HepG2 (cell line): Measurements from ENCODE around the gene RAB3GAP1.

Experiments used
- JUND ChIP-seq: sonication (generic); formaldehyde crosslinking; IDR thresholded peaks from 2 replicates; pipeline ENCODE4 v1.8.0; 2022; ENCODE audit warnings: mild to moderate bottlenecking, missing genetic modification reagents
- KDM5A ChIP-seq: fragments of 200-600 bp; sonication (generic); IDR thresholded peaks from 2 replicates; pipeline ENCODE4 v1.7.0; 2018; ENCODE audit warnings: antibody characterized with exemption, mild to moderate bottlenecking, low read length, borderline replicate concordance
- KLF16 ChIP-seq, 2 experiments: sonication (generic) in 1 of 2; formaldehyde crosslinking in 1 of 2; IDR thresholded peaks; 2 replicates each; pipeline versions ENCODE4 v1.6.1 to v1.8.0; 2016 to 2023; ENCODE audit warnings: missing genetic modification reagents in 2 of 2, missing compliant biosample characterization in 1 of 2
- SIN3A ChIP-seq: IDR thresholded peaks from 2 replicates; pipeline ENCODE4 v1.6.1; 2011; ENCODE audit warnings: low read depth, mild to moderate bottlenecking, control low read depth, low read length, borderline replicate concordance
- ZBTB1 ChIP-seq: sonication (generic); formaldehyde crosslinking; IDR thresholded peaks from 2 replicates; pipeline ENCODE4 v1.4.0; 2020; ENCODE audit warnings: missing genetic modification reagents, borderline replicate concordance
- ZBTB7A ChIP-seq: sonication (generic); formaldehyde crosslinking; IDR thresholded peaks from 2 replicates; pipeline ENCODE4 v1.8.0; 2022; ENCODE audit warnings: mild to moderate bottlenecking, missing genetic modification reagents
- ZNF3 ChIP-seq: IDR thresholded peaks from 2 replicates; pipeline ENCODE4 v1.7.0; 2017; ENCODE audit warnings: inconsistent platforms
- ZNF335 ChIP-seq: sonication (generic); formaldehyde crosslinking; IDR thresholded peaks from 2 replicates; pipeline ENCODE4 v1.4.0; 2020; ENCODE audit warnings: missing genetic modification reagents
- TF ChIP-seq, protein P1 (sequence below): sonication (generic); formaldehyde crosslinking; IDR thresholded peaks from 2 replicates; pipeline ENCODE4 v1.5.0; 2020; ENCODE audit warnings: mild to moderate bottlenecking, missing genetic modification reagents, moderate library complexity
- TF ChIP-seq, protein P2 (sequence below): IDR thresholded peaks from 2 replicates; pipeline ENCODE4 v1.6.1; 2012; ENCODE audit warnings: low read length, improper control_type of control experiment
- TF ChIP-seq, protein P3 (sequence below): sonication (generic); formaldehyde crosslinking; IDR thresholded peaks from 2 replicates; pipeline ENCODE4 v1.4.0; 2020; ENCODE audit warnings: missing genetic modification reagents, mild to moderate bottlenecking, borderline replicate concordance
- TF ChIP-seq, protein P4 (sequence below): sonication (generic); formaldehyde crosslinking; IDR thresholded peaks from 2 replicates; pipeline ENCODE4 v1.4.0; 2020; ENCODE audit warnings: missing genetic modification reagents, borderline replicate concordance
- TF ChIP-seq, protein P5 (sequence below): sonication (generic); formaldehyde crosslinking; IDR thresholded peaks from 2 replicates; pipeline ENCODE4 v1.4.0; 2020; ENCODE audit warnings: mild to moderate bottlenecking, missing genetic modification reagents

DNA sequence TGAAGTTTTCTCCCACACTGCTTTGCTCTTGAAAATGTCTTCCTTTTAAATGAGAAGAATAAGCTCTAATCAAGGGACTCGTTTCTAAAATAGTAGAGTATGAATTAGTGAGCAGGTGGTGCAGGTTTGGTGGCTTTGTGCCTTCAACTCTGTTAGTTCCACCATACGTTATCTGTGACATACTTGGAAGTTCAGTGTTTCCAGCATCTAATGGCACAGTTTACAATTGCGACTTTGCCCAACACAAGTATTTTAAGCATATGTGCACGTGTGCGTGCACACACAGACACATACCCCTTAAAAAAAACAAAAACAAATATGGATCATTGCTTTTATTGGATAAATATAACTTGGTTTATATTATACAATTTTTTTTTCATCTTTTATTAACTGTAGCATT is 111.8 kb downstream of the RAB3GAP1 start:
- TF ChIP-seq, protein P1, sequence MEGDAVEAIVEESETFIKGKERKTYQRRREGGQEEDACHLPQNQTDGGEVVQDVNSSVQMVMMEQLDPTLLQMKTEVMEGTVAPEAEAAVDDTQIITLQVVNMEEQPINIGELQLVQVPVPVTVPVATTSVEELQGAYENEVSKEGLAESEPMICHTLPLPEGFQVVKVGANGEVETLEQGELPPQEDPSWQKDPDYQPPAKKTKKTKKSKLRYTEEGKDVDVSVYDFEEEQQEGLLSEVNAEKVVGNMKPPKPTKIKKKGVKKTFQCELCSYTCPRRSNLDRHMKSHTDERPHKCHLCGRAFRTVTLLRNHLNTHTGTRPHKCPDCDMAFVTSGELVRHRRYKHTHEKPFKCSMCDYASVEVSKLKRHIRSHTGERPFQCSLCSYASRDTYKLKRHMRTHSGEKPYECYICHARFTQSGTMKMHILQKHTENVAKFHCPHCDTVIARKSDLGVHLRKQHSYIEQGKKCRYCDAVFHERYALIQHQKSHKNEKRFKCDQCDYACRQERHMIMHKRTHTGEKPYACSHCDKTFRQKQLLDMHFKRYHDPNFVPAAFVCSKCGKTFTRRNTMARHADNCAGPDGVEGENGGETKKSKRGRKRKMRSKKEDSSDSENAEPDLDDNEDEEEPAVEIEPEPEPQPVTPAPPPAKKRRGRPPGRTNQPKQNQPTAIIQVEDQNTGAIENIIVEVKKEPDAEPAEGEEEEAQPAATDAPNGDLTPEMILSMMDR (CRISPR knock-in tag): no peak
- no peak for TF ChIP-seq JUND (CRISPR knock-in tag)
- TF ChIP-seq, protein P2, sequence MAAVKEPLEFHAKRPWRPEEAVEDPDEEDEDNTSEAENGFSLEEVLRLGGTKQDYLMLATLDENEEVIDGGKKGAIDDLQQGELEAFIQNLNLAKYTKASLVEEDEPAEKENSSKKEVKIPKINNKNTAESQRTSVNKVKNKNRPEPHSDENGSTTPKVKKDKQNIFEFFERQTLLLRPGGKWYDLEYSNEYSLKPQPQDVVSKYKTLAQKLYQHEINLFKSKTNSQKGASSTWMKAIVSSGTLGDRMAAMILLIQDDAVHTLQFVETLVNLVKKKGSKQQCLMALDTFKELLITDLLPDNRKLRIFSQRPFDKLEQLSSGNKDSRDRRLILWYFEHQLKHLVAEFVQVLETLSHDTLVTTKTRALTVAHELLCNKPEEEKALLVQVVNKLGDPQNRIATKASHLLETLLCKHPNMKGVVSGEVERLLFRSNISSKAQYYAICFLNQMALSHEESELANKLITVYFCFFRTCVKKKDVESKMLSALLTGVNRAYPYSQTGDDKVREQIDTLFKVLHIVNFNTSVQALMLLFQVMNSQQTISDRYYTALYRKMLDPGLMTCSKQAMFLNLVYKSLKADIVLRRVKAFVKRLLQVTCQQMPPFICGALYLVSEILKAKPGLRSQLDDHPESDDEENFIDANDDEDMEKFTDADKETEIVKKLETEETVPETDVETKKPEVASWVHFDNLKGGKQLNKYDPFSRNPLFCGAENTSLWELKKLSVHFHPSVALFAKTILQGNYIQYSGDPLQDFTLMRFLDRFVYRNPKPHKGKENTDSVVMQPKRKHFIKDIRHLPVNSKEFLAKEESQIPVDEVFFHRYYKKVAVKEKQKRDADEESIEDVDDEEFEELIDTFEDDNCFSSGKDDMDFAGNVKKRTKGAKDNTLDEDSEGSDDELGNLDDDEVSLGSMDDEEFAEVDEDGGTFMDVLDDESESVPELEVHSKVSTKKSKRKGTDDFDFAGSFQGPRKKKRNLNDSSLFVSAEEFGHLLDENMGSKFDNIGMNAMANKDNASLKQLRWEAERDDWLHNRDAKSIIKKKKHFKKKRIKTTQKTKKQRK: no peak
- no peak for TF ChIP-seq KDM5A
- TF ChIP-seq ZNF335 (CRISPR knock-in tag): no peak
- TF ChIP-seq ZBTB1 (CRISPR knock-in tag): no peak
- no peak for TF ChIP-seq ZNF3 (CRISPR knock-in tag)
- TF ChIP-seq KLF16 (CRISPR knock-in tag; IDR thresholded peaks at IDR 0.05): no peak
- TF ChIP-seq, protein P3, sequence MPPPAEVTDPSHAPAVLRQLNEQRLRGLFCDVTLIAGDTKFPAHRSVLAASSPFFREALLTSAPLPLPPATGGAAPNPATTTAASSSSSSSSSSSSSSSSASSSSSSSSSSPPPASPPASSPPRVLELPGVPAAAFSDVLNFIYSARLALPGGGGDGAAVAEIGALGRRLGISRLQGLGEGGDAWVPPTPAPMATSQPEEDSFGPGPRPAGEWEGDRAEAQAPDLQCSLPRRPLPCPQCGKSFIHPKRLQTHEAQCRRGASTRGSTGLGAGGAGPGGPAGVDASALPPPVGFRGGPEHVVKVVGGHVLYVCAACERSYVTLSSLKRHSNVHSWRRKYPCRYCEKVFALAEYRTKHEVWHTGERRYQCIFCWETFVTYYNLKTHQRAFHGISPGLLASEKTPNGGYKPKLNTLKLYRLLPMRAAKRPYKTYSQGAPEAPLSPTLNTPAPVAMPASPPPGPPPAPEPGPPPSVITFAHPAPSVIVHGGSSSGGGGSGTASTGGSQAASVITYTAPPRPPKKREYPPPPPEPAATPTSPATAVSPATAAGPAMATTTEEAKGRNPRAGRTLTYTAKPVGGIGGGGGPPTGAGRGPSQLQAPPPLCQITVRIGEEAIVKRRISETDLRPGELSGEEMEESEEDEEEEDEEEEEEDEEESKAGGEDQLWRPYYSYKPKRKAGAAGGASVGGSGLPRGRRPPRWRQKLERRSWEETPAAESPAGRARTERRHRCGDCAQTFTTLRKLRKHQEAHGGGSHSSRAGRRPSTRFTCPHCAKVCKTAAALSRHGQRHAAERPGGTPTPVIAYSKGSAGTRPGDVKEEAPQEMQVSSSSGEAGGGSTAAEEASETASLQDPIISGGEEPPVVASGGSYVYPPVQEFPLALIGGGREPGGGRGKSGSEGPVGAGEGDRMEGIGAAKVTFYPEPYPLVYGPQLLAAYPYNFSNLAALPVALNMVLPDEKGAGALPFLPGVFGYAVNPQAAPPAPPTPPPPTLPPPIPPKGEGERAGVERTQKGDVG (CRISPR knock-in tag): no peak
- no peak for TF ChIP-seq ZBTB7A (CRISPR knock-in tag)
- TF ChIP-seq, protein P4, sequence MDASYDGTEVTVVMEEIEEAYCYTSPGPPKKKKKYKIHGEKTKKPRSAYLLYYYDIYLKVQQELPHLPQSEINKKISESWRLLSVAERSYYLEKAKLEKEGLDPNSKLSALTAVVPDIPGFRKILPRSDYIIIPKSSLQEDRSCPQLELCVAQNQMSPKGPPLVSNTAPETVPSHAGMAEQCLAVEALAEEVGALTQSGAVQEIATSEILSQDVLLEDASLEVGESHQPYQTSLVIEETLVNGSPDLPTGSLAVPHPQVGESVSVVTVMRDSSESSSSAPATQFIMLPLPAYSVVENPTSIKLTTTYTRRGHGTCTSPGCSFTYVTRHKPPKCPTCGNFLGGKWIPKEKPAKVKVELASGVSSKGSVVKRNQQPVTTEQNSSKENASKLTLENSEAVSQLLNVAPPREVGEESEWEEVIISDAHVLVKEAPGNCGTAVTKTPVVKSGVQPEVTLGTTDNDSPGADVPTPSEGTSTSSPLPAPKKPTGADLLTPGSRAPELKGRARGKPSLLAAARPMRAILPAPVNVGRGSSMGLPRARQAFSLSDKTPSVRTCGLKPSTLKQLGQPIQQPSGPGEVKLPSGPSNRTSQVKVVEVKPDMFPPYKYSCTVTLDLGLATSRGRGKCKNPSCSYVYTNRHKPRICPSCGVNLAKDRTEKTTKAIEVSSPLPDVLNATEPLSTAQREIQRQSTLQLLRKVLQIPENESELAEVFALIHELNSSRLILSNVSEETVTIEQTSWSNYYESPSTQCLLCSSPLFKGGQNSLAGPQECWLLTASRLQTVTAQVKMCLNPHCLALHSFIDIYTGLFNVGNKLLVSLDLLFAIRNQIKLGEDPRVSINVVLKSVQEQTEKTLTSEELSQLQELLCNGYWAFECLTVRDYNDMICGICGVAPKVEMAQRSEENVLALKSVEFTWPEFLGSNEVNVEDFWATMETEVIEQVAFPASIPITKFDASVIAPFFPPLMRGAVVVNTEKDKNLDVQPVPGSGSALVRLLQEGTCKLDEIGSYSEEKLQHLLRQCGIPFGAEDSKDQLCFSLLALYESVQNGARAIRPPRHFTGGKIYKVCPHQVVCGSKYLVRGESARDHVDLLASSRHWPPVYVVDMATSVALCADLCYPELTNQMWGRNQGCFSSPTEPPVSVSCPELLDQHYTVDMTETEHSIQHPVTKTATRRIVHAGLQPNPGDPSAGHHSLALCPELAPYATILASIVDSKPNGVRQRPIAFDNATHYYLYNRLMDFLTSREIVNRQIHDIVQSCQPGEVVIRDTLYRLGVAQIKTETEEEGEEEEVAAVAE (CRISPR knock-in tag): no peak
- TF ChIP-seq, protein P5, sequence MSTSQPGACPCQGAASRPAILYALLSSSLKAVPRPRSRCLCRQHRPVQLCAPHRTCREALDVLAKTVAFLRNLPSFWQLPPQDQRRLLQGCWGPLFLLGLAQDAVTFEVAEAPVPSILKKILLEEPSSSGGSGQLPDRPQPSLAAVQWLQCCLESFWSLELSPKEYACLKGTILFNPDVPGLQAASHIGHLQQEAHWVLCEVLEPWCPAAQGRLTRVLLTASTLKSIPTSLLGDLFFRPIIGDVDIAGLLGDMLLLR (CRISPR knock-in tag): no peak
- no peak for TF ChIP-seq SIN3A
